SKM-1 treated with dmso at 0.1 percent for 144 hours (cell line): Measurements from ENCODE around the gene DTNA.
"Not testable (repeated sequence)": the region's sequence is repeated elsewhere in the genome, so short reads cannot be mapped to it uniquely, and the experiment has no call there.

Experiments
- DNase-seq: peaks from one replicate; lab custom pipeline; 2025; ENCODE audit not compliant: unreplicated experiment; lab: John Stamatoyannopoulos, UW

Gene DTNA

GRCh38 chr18:34723143-34723542 lies 13.0 kb downstream of the DTNA start:
- no peak for DNase-seq

DNA sequence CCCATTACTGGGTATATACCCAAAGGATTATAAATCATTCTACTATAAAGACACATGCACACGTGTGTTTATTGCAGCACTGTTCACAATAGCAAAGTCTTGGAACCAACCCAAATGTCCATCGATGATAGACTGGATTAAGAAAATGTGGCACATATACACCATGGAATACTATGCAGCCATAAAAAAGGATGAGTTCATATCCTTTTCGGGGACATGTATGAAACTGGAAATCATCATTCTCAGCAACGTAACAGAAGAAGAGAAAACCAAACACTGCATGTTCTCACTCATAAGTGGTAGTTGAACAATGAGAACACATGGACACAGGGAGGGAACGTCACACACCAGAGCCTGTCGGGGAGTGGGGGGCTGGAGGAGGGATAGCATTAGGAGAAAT lies 15.6 kb downstream of the DTNA start:
- not testable (repeated sequence) for DNase-seq

DNA sequence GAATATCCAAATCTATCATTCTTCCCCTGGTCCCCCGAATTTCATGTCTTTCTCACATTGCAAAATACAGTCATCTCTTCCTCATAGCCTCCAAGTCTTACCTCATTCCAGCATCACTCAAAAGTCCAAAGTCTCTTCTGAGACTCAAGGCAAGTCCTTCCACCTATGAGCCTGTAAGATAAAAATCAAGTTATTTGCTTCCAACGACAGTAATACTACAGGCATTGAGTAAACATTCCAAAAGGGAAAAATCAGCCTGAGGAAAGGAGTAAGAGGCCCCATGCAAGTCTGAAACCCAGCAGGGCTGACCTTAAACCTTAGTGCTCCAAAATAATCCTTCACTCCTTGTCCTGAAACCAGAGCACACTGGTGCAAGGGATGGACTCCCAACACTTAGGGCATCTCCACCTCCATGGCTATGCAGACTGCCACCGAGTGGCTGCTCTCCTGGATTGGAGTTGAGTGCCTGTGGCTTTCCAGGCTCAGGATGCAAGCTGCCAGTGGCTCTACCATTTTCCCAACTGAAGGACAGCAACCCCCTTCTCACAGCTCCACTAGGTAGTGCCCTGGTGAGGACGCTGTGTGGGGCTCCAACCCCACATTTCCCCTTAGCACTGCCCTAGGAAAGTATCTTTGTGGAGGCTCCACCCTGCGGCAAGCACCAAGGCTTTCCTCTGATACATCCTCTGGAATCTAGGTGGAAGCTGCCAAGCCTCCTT lies 16.3 kb downstream of the DTNA start:
- DNase-seq, result no peak

DNA sequence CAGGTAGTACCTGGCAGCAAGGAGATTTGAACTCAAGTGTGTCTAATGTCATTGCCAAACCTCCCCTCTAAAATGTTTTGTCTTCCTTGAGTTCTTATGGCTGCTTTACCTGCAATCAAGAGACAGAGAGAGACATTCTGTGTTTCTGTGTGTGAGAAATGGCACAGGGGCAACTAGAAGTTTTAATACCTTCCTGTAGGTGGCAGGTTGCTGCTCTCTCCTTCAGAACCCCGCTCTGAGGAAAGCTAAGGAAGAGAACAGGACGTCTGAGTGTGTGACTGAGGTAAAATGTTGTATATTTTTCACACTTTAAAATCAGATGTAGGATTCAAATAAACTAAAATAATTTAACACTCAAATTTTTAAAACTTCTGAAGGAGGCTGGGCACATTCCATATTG lies 19.2 kb downstream of the DTNA start:
- no peak for DNase-seq

GRCh38 chr18:34729740-34730355 lies 19.8 kb downstream of the DTNA start:
- DNase-seq, result no peak

DNA sequence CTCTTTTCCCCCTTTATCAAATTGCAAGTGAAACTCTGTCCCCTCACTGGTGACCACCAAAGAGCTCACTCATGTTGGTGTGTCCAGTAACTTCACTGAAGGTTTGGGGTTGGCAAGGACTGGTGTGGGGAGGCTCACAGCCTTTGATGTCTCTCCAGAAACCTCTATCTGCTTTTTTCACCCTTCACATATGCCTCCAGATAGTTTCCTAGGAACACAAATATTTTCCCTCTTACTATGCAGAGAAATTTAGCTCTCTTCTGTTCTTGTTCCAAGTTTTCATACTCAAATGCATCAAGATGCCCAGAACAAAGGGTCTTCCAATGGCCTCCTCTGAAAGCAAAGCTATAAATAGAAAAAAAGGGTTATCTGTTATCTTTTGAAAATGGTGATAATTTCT lies 20.7 kb downstream of the DTNA start:
- DNase-seq, result no peak

DNA sequence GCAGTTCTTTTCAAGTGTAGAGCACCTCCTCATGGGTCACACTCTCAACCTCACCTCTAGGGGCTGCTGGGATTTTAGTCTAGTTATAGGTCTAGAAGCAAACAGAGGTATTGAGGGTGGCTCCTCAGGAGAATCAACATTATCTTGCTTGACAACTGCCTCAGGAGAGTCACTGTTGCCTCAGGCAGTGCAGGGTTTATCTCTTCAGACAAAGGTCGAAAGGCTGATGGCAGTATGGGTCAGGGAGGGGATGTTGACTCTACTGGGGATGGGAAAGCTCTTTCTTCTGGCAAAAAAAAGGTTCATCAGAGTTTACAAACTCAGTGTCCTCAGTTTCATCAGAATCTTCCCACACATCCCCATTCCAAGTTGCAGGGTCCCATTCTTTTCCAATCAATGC lies 24.0 kb downstream of the DTNA start:
- no peak for DNase-seq

GRCh38 chr18:34734526-34734925 lies 24.4 kb downstream of the DTNA start:
- not testable (repeated sequence) for DNase-seq

- DNase-seq, result no peak
These were observed 28.2 kb downstream of the DTNA start for GRCh38 chr18:34738175-34738894.

- DNase-seq, result no peak
These were observed 30.0 kb downstream of the DTNA start for GRCh38 chr18:34740101-34740500.

GRCh38 chr18:34740724-34741123 lies 30.6 kb downstream of the DTNA start:
- DNase-seq, result no peak

GRCh38 chr18:34741401-34741800 lies 31.3 kb downstream of the DTNA start:
- no peak for DNase-seq

- DNase-seq, result no peak
These were observed 32.8 kb downstream of the DTNA start for GRCh38 chr18:34742891-34743341.

- DNase-seq, result no peak
These were observed 34.5 kb downstream of the DTNA start for GRCh38 chr18:34744569-34744968.

DNA sequence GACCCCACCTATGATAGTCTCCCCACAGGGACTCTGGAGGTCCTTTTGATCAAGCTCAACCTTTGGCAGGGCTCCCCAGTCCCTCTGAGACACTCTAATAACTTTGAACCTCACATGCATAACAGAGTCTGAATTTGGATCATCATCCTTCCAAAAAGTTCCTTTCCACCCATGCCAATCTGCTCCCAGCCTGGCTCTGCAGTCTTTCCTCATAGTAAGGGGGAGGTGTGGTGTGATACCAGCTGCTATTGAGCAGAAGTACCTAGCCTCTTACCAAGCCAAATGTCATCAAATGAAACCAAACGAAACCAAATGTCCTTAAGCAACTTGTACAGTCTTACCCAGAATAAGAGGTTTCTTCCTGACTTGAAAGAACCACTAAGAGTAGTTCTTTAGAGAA lies 36.5 kb downstream of the DTNA start:
- no peak for DNase-seq

DNA sequence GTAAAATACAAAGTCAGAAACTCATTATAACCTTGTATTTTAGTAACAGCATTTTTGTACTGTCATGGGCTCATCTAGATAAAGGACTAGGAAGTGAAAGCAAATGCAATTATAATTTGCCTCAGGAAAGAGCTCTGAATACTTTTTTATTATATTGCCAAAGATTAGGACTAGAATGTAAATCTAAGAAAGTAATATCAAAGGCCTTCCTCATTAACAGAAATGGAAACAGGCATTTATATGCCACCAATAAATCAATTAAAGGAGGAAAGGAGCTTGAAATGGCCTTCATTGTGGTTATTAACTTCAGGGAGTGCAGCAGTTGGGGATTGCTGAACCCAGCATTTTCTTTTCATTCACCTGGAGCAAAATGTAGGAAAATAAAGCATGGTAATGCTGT lies 39.6 kb downstream of the DTNA start:
- DNase-seq, result no peak

- DNase-seq, result no peak
These were observed 42.0 kb downstream of the DTNA start for GRCh38 chr18:34752056-34752455.

DNA sequence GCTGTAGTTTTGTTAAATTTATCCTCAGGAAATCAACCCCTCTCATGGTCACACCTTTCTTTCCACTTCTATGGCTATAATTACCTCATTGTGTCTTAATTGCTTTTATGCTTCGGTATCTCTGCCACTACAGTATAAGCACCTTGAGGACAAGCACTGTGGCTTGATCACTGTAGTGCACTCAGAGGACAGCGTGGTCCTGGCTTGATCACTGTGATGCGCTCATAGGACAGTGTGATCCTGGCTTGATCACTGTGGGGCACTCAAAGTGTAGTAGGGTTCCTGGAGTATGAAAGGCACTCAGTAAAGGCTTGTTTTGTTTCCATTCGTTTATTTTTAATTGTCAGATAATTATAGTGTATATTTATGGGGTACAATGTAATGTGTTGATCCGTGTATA lies 44.2 kb downstream of the DTNA start:
- DNase-seq, result no peak

DNA sequence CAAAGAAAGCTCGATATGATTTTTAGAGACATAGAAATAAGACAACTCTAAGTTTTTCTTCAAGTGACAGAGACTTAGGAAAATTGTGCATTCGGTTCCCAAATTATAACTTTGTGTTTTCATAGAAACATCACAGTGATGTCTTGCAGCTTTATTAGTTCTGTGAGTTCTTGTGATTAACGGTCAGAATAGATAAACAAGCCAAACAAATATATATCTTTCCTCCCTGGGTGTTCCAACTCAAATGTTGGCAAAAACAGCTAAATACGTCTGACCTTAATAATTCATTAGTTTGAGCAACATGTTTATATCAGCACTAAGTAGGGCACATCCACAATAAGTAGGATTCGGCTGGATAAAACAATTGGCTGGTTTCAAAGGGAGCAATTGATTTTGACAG lies 47.6 kb downstream of the DTNA start:
- DNase-seq, result no peak

DNA sequence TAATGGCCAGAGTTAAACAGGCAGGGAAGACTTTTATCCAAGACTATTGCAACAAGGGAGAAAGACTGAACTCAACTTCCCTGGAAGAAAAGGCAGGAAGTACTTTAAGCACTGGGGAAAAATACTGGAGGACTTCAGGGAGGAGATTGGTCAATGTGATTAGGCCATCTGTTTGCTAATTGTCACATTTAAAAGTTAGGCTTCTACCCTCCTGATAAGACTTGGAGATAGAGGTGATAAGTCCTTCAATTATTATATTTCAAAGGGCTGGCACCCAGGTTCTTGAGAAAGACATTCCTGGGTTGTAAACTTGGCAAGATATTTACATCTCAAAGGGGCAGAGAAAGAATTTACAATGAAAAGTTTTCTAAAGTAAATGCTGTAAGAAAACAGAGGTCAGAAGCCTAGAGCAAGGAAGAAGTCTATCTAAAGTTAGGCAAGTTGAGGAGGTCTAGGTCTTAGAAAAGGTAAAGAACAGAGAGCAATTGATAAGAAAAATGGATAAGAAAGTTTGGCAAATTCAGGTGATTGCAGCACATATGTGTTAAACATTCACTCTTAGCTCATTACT lies 48.4 kb downstream of the DTNA start:
- DNase-seq, result no peak

DNA sequence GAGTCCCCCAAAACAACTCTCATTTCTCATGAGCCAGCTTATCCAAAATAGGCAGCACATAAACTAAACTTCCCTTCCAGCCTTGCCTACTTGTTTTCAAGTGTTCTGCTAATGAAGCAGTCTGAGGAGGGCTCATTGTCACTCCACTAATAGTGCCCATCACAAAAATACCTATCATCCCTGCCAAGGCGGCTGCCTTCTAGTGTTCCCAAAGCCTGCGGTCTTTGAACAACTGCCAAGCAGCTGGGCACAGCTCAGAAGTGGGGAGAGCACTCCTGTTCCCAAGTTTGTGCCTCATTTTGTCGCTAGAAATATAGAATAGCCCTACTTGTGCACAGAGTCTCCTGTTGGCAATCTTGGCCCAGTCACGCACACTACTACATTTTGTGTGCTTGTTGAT lies 50.3 kb downstream of the DTNA start:
- DNase-seq, result no peak

DNA sequence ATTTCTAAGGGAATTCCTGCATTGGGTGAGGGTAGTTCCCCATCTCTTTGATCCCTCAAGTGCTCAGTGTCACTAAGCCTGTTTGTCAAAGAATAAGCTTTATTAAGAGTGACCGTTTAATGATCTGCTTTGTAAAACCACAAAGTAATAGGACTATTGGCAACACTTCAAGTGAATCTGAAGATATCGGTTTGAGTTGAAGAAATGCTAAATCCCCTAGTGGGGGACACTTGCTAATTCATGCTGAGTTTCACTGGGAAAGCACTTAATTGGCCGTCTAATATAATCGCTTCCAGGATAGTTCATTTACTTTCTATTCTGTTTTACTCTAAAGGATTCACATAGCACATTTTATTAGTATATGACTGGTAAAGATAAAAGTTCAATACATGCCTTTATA lies 54.4 kb downstream of the DTNA start:
- DNase-seq, result no peak
